Endothelial cell of umbilical vein (primary cell): ENCODE results near the gene TUBGCP2. TPM values are rescaled to one million over a fixed set of nuclear protein-coding genes. Genes with fewer than 3 reads are reported as not detected.

ENCODE experiments used
- BruUV-seq: library from RNA; stranded (reverse); fragments of 400-500 nt; replicated peaks from 2 replicates; lab custom pipeline; 2021; lab: Mats Ljungman, UMichigan
- CTCF ChIA-PET: fragments of 300-600, 350-600 bp; sonication (Branson Sonifier 250); formaldehyde crosslinking; loops from one replicate; lab custom pipeline; 2021; ENCODE audit warnings: antibody characterized with exemption, inconsistent platforms; lab: Charles Lee
- POLR2A ChIA-PET: fragments of 300-600, 350-600 bp; sonication (Branson Sonifier 250); formaldehyde crosslinking; loops from one replicate; lab custom pipeline; 2021; ENCODE audit warnings: antibody characterized with exemption, inconsistent platforms; lab: Charles Lee
- DNase-seq: peaks from one replicate; pipeline ENCODE4 v3.0.0-alpha.2; 2011; ENCODE audit warnings: low read depth, low spot score
- FAIRE-seq: peaks from 2 replicates; lab custom pipeline; 2011; peaks lifted over from hg19 to GRCh38; lab: Jason Lieb, UNC
- H2AFZ ChIP-seq: 2 replicates; pipeline ENCODE4 v1.6.0; 2012; ENCODE audit warnings: low read depth, low read length, control low read depth, inconsistent platforms
- H3K27ac ChIP-seq: 2 replicates; pipeline ENCODE4 v1.5.1; 2011; ENCODE audit warnings: low read depth, mild to moderate bottlenecking, control low read depth, low read length, moderate library complexity; ENCODE audit not compliant: insufficient read depth
- H3K27me3 ChIP-seq, 2 experiments: 2 replicates each; pipeline versions ENCODE4 v1.6.0 to v1.6.1; 2011; ENCODE audit warnings: low read length in 2 of 2, mixed read lengths in 1 of 2; ENCODE audit not compliant: control insufficient read depth in 2 of 2, insufficient read depth in 2 of 2
- H3K36me3 ChIP-seq, 2 experiments: 2 replicates in 1 of 2; 3 replicates in 1 of 2; pipeline ENCODE4 v1.5.1; 2011; ENCODE audit warnings: low read length in 2 of 2, mild to moderate bottlenecking in 1 of 2, moderate library complexity in 1 of 2; ENCODE audit not compliant: control insufficient read depth in 2 of 2, insufficient read depth in 2 of 2; ENCODE audit errors: extremely low read depth in 1 of 2
- H3K4me1 ChIP-seq: 3 replicates; pipeline ENCODE4 v1.5.1; 2011; ENCODE audit warnings: mild to moderate bottlenecking, low read length; ENCODE audit not compliant: control insufficient read depth, insufficient read depth; ENCODE audit errors: extremely low read depth
- H3K4me2 ChIP-seq: 2 replicates; pipeline ENCODE4 v1.6.1; 2011; ENCODE audit warnings: low read length, control low read depth, mixed read lengths; ENCODE audit not compliant: insufficient read depth
- H3K4me3 ChIP-seq, 3 experiments: fragments of 200-600 bp in 1 of 3; sonication (generic), shearing (Covaris generic) in 1 of 3; replicated peaks in 1 of 3; 2 replicates each; pipeline ENCODE4 v1.5.1; 2011 to 2016; ENCODE audit warnings: control low read depth in 3 of 3, low read length in 3 of 3, mild to moderate bottlenecking in 2 of 3, inconsistent platforms in 1 of 3, low read depth in 1 of 3, moderate library complexity in 1 of 3; ENCODE audit not compliant: insufficient read depth in 1 of 3
- H3K79me2 ChIP-seq: 2 replicates; pipeline ENCODE4 v1.6.0; 2012; ENCODE audit warnings: low read length, inconsistent platforms; ENCODE audit not compliant: control insufficient read depth, insufficient read depth
- H3K9ac ChIP-seq: replicated peaks from 2 replicates; pipeline ENCODE3; 2011; ENCODE audit warnings: low read length, control low read depth; ENCODE audit not compliant: insufficient read depth; ENCODE audit errors: extremely low read depth
- H3K9me1 ChIP-seq: replicated peaks from 3 replicates; pipeline ENCODE4 v1.6.0; 2011; ENCODE audit warnings: mild to moderate bottlenecking, low read length; ENCODE audit not compliant: control insufficient read depth, insufficient read depth; ENCODE audit errors: extremely low read depth
- H3K9me3 ChIP-seq: replicated peaks from 2 replicates; pipeline ENCODE4 v1.5.1; 2012; ENCODE audit warnings: low read length, inconsistent platforms; ENCODE audit not compliant: control insufficient read depth, insufficient read depth
- H4K20me1 ChIP-seq: replicated peaks from 2 replicates; pipeline ENCODE3; 2011; ENCODE audit warnings: mild to moderate bottlenecking, low read length; ENCODE audit not compliant: control insufficient read depth, insufficient read depth; ENCODE audit errors: extremely low read depth
- EZH2 ChIP-seq: IDR thresholded peaks from 2 replicates; pipeline ENCODE4 v1.6.1; 2012; ENCODE audit warnings: borderline replicate concordance, low read depth, mild to moderate bottlenecking, moderate library complexity, low read length, inconsistent platforms; ENCODE audit not compliant: severe bottlenecking
- FOS ChIP-seq: IDR thresholded peaks from 2 replicates; pipeline ENCODE4 v1.6.1; 2011; ENCODE audit warnings: mild to moderate bottlenecking, low read length, moderate library complexity, borderline replicate concordance; ENCODE audit not compliant: insufficient read depth
- GATA2 ChIP-seq: IDR thresholded peaks from 2 replicates; pipeline ENCODE4 v1.7.0; 2011; ENCODE audit warnings: low read depth, mild to moderate bottlenecking, moderate library complexity, mixed read lengths, low read length; ENCODE audit not compliant: insufficient read length, insufficient read depth
- JUN ChIP-seq: IDR thresholded peaks from 2 replicates; pipeline ENCODE4 v1.6.1; 2011; ENCODE audit warnings: borderline replicate concordance, low read depth; ENCODE audit not compliant: insufficient read length, insufficient read depth
- MYC ChIP-seq: IDR thresholded peaks from one replicate; pipeline ENCODE4 v1.6.1; 2011; ENCODE audit warnings: mild to moderate bottlenecking, low read depth, low read length
- POLR2A ChIP-seq: IDR thresholded peaks from 2 replicates; pipeline ENCODE4 v1.6.1; 2012; ENCODE audit warnings: low read depth, mild to moderate bottlenecking, control low read depth, low read length
- POLR2AphosphoS5 ChIP-seq: IDR thresholded peaks from 2 replicates; pipeline ENCODE4 v1.6.1; 2012; ENCODE audit warnings: low read depth, mild to moderate bottlenecking, control low read depth, low read length, moderate library complexity; ENCODE audit not compliant: insufficient read depth
- dilution Hi-C: fragments of 300-500 bp; cut with MboI; formaldehyde crosslinking; loops from one replicate; pipeline ENCODE4 v1.15.0; 2019; ENCODE audit warnings: low sequenced_read_pairs; ENCODE audit not compliant: extremely low pct_ligation_motif_present
- intact Hi-C: fragments of 100-400 bp; cut with micrococcal nuclease; formaldehyde crosslinking; loops from one replicate; pipeline ENCODE4 v1.10.0; 2022
- polyA plus RNA-seq, 4 experiments: library from polyadenylated mRNA; depleted of rRNA in 3 of 4; stranded (reverse) in 3 of 4; unstranded in 1 of 4; fragments of >200 nt; gene quantifications; 2 replicates each; pipeline versions ENCODE4 v1.2.1 to v1.2.3, GENCODE V29; 2011 to 2012; ENCODE audit warnings: missing spikeins in 1 of 4
- total RNA-seq: library from RNA; stranded (reverse); gene quantifications from 2 replicates; pipeline ENCODE4 v1.2.3, GENCODE V29; 2021
- TF ChIP-seq, protein P1 (sequence below): IDR thresholded peaks from 2 replicates; pipeline ENCODE4 v1.6.1; 2011; ENCODE audit not compliant: insufficient read depth, insufficient read length
- TF ChIP-seq, protein P2 (sequence below), 2 donors: IDR thresholded peaks; 1 replicate in 1 of 2; 2 replicates in 1 of 2; pipeline ENCODE4 v1.5.1; 2011; ENCODE audit warnings: low read length in 2 of 2, mild to moderate bottlenecking in 2 of 2, moderate library complexity in 2 of 2, control low read depth in 1 of 2, inconsistent platforms in 1 of 2, low read depth in 1 of 2; ENCODE audit not compliant: insufficient read depth in 1 of 2; ENCODE audit errors: extremely low read depth in 1 of 2

The TUBGCP2 gene
- total and polyA plus RNA-seq, 2 donors (not counting 3 experiments of a cell fraction or from before 2014, with no cell fraction given) = 37.1 to 53.1 TPM

- BruUV-seq = no TSS peak
- Histone ChIP-seq H3K9me1 (no peaks in the 10 kb centered on the region), H3K4me3 (no peak overlapping the region), H3K4me2 (no peak overlapping the region), H3K79me2 (no peaks in the 10 kb centered on the region), H3K9ac (no peak overlapping the region), H4K20me1 (no peaks in the 10 kb centered on the region), H3K4me1 (no peaks in the 10 kb centered on the region), H3K9me3 (no peaks in the 10 kb centered on the region), H3K27me3 (no peaks in the 10 kb centered on the region), H3K27ac (no peak overlapping the region), H3K36me3 (no peaks in the 10 kb centered on the region), H2AFZ (no peak overlapping the region)
- intact Hi-C loops (no loop called here), dilution Hi-C loops (no loop called here)
- FAIRE-seq = no peak
- ChIA-PET CTCF (no interaction called here), POLR2A (no interaction called here)
- DNase-seq = no peak
- TF ChIP-seq POLR2AphosphoS5 (no peak), FOS (no peak), EZH2 (no peak)
These were observed 42.3 kb upstream of the TUBGCP2 start for GRCh38 chr10:133350950-133351329.

DNA sequence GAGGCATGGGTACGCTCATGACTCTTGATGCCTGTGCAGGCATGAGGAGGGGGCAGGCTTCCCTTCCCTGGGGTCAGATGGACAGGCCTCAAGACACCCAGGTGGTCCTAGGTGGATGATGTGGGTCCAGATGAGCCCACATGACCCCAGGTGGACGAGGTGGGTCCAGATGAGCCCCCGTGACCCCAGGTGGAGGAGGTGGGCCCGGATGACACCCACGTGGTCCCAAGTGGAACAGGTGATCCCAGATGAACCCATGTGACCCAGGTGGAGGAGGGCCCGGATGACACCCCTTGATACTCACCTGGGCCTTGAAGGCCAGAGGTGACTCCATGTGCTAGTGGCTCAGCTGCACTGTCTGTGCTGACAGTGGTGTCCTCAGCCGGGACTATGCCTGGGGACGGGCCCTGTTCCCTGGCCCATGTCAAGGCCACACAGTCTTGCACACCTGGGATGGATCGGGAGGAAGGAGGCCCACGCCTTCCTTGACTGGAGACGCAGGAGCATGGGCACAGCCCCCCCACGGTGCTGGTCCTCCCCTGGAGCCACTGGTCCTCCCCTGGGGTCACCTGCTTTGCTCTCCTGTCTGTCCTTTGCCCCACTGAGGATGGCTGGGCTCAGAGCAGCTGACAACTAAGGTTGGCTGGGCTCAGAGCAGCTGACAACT is 41.7 kb upstream of the TUBGCP2 start:
- Histone ChIP-seq H3K4me3 (no peak overlapping the region), H4K20me1 (no peaks in the 10 kb centered on the region), H3K9me3 (no peaks in the 10 kb centered on the region), H3K27ac (no peak overlapping the region), H3K36me3 (no peaks in the 10 kb centered on the region), H3K4me1 (no peaks in the 10 kb centered on the region), H3K4me2 (no peak overlapping the region), H3K9ac (no peak overlapping the region), H2AFZ (no peak overlapping the region), H3K79me2 (no peaks in the 10 kb centered on the region), H3K27me3 (no peaks in the 10 kb centered on the region), H3K9me1 (no peaks in the 10 kb centered on the region)
- intact Hi-C loops (no loop called here), dilution Hi-C loops (no loop called here)
- CTCF ChIA-PET = no interaction called here
- no TSS peak for BruUV-seq
- TF ChIP-seq FOS = no peak
- TF ChIP-seq, protein P1, sequence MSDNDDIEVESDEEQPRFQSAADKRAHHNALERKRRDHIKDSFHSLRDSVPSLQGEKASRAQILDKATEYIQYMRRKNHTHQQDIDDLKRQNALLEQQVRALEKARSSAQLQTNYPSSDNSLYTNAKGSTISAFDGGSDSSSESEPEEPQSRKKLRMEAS = no peak
- no peak for TF ChIP-seq POLR2AphosphoS5
- TF ChIP-seq MYC = no peak
- no peak for TF ChIP-seq POLR2A
- TF ChIP-seq EZH2 = no peak
- TF ChIP-seq, protein P2, sequence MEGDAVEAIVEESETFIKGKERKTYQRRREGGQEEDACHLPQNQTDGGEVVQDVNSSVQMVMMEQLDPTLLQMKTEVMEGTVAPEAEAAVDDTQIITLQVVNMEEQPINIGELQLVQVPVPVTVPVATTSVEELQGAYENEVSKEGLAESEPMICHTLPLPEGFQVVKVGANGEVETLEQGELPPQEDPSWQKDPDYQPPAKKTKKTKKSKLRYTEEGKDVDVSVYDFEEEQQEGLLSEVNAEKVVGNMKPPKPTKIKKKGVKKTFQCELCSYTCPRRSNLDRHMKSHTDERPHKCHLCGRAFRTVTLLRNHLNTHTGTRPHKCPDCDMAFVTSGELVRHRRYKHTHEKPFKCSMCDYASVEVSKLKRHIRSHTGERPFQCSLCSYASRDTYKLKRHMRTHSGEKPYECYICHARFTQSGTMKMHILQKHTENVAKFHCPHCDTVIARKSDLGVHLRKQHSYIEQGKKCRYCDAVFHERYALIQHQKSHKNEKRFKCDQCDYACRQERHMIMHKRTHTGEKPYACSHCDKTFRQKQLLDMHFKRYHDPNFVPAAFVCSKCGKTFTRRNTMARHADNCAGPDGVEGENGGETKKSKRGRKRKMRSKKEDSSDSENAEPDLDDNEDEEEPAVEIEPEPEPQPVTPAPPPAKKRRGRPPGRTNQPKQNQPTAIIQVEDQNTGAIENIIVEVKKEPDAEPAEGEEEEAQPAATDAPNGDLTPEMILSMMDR (IDR thresholded peaks at IDR 0.05; ENCODE audit: extremely low read depth in 1 of 2, insufficient read depth in 1 of 2, low read depth in 1 of 2, low read length in 2 of 2) = no peak
- TF ChIP-seq GATA2 = no peak
- TF ChIP-seq JUN = no peak
- DNase-seq = no peak
- no peak for FAIRE-seq
- POLR2A ChIA-PET = no interaction called here
